ENCODE results near the gene EFTUD2.

DNA sequence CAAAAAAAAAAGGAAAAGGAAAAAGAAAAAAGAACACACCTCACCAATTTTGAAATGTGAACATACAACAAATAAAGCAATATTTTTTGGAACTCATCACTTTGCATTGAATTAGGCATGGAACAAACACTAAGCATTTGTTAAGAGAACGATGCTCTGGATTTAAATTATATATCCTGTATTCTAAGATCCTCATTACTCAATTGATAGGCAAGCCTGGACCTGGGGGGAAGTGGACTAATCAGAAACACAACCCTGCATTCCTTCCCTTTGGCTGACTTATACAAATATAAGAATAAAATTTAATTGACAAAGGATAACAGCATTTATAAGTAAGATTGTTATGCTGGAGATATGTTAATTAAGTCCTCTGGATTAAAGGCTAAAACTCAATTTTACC lies 71.4 kb downstream of the EFTUD2 start:
- TF ChIP-seq POLR2A (IDR thresholded peaks at IDR 0.05): no peak
- TF ChIP-seq, protein P1, sequence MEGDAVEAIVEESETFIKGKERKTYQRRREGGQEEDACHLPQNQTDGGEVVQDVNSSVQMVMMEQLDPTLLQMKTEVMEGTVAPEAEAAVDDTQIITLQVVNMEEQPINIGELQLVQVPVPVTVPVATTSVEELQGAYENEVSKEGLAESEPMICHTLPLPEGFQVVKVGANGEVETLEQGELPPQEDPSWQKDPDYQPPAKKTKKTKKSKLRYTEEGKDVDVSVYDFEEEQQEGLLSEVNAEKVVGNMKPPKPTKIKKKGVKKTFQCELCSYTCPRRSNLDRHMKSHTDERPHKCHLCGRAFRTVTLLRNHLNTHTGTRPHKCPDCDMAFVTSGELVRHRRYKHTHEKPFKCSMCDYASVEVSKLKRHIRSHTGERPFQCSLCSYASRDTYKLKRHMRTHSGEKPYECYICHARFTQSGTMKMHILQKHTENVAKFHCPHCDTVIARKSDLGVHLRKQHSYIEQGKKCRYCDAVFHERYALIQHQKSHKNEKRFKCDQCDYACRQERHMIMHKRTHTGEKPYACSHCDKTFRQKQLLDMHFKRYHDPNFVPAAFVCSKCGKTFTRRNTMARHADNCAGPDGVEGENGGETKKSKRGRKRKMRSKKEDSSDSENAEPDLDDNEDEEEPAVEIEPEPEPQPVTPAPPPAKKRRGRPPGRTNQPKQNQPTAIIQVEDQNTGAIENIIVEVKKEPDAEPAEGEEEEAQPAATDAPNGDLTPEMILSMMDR (IDR thresholded peaks at IDR 0.05): no peak
